Activated T-helper 9 cell treated with anti-CD3 and anti-CD28 coated beads, Interleukin-2, amount 50 U/mL, for 16 hours (primary cell): ENCODE data around the gene SSTR1.

Experiments
- DNase-seq: peaks from one replicate; pipeline ENCODE4 v3.0.0-alpha.2; 2020; ENCODE audit warnings: low read depth

The SSTR1 gene

GRCh38 chr14:38203929-38204718, 3.6 kb upstream of the SSTR1 start:
- no peak for DNase-seq

GRCh38 chr14:38204719-38205115, 3.0 kb upstream of the SSTR1 start:
- no peak for DNase-seq

GRCh38 chr14:38205119-38205813, 2.4 kb upstream of the SSTR1 start:
- DNase-seq = no peak

- DNase-seq = no peak
Measured at GRCh38 chr14:38205949-38206665, 1.6 kb upstream of the SSTR1 start.

GRCh38 chr14:38206689-38207376, 871 bp upstream of the SSTR1 start:
- DNase-seq = no peak

DNA sequence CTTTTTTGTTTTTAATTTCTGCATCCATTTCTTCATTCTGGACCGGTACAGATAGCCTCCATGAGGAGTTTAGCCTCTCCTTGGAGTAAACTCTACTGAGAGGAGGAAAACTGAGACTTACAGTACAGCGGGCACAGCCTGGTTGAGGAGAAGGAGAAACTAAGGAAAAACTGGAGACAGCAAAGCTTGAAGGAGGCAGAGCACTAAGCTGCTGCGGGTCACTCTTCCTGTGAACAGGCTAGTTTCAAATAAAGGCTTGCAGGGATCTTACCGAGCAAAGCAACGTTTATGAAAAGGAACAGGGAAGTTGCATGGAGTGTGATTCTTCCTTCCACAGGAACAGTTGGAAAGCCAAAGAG, 348 bp upstream of the SSTR1 start:
- no peak for DNase-seq

DNA sequence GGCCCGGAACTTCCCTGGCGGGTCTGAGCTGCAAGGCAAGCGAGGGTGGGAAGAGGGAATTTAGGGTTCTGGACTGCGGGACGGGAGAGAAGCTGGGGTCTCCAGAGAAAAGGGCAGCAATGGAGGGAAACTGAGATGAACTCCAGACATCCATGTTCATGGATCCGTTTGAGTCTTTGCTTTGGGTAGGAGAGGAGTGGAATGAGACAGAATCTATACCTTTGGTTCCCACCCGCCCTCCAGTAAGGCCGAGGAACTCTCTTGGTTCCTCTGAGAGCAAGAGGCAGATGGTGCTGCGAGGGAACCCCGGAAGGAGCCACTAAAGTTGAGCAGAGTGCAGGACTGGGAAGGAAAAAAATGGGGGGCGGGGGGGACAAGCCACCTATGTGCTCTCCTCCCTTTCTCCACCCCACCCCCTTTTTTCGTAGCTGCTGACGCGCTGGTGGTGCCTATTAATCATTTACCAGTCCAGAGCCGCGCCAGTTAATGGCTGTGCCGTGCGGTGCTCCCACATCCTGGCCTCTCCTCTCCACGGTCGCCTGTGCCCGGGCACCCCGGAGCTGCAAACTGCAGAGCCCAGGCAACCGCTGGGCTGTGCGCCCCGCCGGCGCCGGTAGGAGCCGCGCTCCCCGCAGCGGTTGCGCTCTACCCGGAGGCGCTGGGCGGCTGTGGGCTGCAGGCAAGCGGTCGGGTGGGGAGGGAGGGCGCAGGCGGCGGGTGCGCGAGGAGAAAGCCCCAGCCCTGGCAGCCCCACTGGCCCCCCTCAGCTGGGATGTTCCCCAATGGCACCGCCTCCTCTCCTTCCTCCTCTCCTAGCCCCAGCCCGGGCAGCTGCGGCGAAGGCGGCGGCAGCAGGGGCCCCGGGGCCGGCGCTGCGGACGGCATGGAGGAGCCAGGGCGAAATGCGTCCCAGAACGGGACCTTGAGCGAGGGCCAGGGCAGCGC, 1.2 kb downstream of the SSTR1 start:
- DNase-seq = no peak

DNA sequence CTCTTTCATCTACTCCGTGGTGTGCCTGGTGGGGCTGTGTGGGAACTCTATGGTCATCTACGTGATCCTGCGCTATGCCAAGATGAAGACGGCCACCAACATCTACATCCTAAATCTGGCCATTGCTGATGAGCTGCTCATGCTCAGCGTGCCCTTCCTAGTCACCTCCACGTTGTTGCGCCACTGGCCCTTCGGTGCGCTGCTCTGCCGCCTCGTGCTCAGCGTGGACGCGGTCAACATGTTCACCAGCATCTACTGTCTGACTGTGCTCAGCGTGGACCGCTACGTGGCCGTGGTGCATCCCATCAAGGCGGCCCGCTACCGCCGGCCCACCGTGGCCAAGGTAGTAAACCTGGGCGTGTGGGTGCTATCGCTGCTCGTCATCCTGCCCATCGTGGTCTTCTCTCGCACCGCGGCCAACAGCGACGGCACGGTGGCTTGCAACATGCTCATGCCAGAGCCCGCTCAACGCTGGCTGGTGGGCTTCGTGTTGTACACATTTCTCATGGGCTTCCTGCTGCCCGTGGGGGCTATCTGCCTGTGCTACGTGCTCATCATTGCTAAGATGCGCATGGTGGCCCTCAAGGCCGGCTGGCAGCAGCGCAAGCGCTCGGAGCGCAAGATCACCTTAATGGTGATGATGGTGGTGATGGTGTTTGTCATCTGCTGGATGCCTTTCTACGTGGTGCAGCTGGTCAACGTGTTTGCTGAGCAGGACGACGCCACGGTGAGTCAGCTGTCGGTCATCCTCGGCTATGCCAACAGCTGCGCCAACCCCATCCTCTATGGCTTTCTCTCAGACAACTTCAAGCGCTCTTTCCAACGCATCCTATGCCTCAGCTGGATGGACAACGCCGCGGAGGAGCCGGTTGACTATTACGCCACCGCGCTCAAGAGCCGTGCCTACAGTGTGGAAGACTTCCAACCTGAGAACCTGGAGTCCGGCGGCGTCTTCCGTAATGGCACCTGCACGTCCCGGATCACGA, 2.2 kb downstream of the SSTR1 start:
- DNase-seq = no peak

GRCh38 chr14:38210587-38211216, 3.0 kb downstream of the SSTR1 start:
- no peak for DNase-seq

- no peak for DNase-seq
Measured at GRCh38 chr14:38211255-38211735, 3.6 kb downstream of the SSTR1 start.

DNA sequence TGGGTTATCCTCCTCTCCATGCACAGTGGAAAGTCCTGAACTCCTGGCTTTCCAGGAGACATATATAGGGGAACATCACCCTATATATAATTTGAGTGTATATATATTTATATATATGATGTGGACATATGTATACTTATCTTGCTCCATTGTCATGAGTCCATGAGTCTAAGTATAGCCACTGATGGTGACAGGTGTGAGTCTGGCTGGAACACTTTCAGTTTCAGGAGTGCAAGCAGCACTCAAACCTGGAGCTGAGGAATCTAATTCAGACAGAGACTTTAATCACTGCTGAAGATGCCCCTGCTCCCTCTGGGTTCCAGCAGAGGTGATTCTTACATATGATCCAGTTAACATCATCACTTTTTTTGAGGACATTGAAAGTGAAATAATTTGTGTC, 4.4 kb downstream of the SSTR1 start:
- no peak for DNase-seq

- no peak for DNase-seq
Measured at GRCh38 chr14:38213001-38213400, 5.3 kb downstream of the SSTR1 start.

- DNase-seq = no peak
Measured at GRCh38 chr14:38217553-38217952, 9.8 kb downstream of the SSTR1 start.

DNA sequence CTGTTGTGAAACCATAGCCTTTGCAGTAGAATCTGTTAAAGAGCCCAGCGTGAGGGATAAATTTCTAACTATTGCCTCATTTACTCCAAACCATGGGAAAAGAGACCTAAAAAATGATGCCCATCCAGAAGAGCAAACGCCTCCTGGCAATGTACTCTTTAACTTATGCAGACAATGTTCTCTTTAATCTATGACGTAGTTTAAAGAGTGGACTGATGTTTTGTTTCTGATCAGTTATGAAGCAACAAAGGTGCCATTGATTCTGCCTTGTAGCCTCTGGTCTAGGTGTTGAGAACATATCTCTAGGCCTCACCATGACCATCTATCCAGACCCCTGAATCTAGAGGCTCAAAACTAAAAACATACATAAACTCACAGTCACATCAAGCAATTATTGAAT, 13.4 kb downstream of the SSTR1 start:
- DNase-seq = no peak

GRCh38 chr14:38224338-38224737, 16.6 kb downstream of the SSTR1 start:
- DNase-seq = no peak

DNA sequence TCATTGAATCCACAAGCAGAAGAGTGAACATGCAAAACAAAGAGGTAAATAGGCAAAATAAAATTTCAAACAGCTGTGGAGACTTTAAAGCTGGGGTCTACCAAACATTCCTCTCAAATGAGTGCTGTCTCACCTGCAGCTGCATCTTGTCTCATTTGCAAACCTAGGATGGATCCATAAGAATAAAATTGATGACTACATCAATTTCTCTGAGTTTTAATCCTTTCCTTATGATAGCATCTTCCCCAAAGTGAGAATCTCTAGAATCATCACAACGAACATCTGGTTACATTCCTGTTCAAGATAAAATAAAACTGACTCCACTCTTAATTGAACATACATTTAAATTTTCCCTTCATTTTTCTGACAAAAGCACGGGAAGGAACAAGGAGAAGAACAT, 18.2 kb downstream of the SSTR1 start:
- DNase-seq = no peak

DNA sequence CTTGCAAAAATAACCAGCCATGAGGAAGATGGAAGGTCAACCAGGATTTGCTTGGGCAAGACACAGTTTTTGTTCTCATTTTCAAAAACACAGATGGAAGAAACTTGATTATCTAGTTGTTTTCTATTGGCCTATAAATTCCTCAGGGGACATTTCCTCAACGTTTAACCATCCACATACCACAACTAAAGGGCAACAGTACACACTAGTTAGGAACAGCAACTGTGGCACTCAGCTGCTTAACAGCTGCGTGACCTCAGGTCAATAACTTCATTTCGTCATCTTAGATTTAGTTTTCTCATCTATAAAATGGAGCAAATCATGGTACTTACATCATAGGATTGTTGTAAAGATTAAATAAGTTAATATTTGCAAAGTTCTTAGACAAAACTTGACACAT, 18.7 kb downstream of the SSTR1 start:
- no peak for DNase-seq

DNA sequence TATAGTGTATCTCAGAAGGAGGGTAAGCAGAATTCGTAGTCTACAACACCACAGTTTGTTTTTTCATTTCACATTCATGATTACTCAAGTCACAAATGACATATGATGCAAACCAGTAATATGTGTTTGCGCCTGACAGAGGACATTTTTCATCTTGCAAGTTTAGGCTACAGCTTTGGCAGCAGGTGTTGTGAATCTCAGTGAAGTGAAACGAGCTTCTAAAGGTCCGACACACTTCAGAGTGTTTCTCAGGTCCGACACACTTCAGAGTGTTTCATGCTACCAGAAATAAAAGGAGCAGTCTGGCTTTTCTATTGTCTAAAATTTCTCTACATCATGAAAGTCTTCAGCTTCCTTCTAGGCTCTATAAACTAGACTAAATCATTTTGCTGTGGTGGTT, 25.5 kb downstream of the SSTR1 start:
- no peak for DNase-seq

- no peak for DNase-seq
Measured at GRCh38 chr14:38238332-38238731, 30.6 kb downstream of the SSTR1 start.

DNA sequence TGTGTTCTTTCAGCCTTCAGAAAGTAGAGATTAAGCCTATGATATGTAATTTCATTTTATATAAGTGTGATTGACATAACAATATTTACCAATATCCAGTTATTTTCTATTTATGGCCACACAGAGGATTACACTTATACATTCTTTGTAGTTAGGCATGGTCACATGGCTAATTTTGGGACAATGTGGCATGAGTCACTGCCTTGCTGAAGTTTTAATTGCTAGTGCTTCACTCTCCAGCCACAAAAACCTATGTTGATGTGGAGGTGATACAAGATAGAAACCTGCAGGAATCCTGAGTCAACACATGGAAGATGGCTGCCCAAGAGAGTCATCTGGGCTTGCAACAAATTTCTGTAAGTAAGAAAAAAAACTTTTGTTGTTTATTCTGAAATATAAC, 31.2 kb downstream of the SSTR1 start:
- DNase-seq = no peak
